SK-N-MC (cell line): Measurements from ENCODE around the gene FOXP1.

Experiments
- EZH2 ChIP-seq: fragments of 200-600 bp; sonication (generic); IDR thresholded peaks from one replicate; pipeline ENCODE4 v1.6.1; 2017; ENCODE audit warnings: antibody characterized with exemption
- FOXP2 ChIP-seq: optimal IDR thresholded peaks from 2 replicates; pipeline ENCODE3; 2011; ENCODE audit warnings: mild to moderate bottlenecking, moderate library complexity; ENCODE audit not compliant: insufficient read depth; ENCODE audit errors: extremely low read length, control extremely low read depth
- POLR2AphosphoS5 ChIP-seq: IDR thresholded peaks from 2 replicates; pipeline ENCODE4 v1.6.1; 2012; ENCODE audit warnings: mild to moderate bottlenecking, low read depth, low read length, borderline replicate concordance

GRCh38 chr3:71061581-71061980 lies 521.9 kb downstream of the FOXP1 start:
- TF ChIP-seq POLR2AphosphoS5: no peak
- TF ChIP-seq EZH2: no peak
- no peak for TF ChIP-seq FOXP2
